GM12878 (cell line): ENCODE results near the gene WBP2NL. TPM values are rescaled to one million over a fixed set of nuclear protein-coding genes. Genes with fewer than 3 reads are reported as not detected.

ENCODE experiments used
- ATAC-seq: fragments of 200-7000 bp; cut with Tn5 transposase; 3 replicates; pipeline ENCODE4 v1.9.1; 2020; ENCODE audit warnings: mild to moderate bottlenecking, moderate library complexity
- BruUV-seq: library from RNA; stranded (reverse); fragments of 400-500 nt; replicated peaks from 2 replicates; lab custom pipeline; 2021; lab: Mats Ljungman, UMichigan
- CTCF ChIA-PET: fragments of 300-600 bp; sonication (Branson Sonifier 250); formaldehyde crosslinking; extraction: SDS; loops from one replicate; lab custom pipeline; 2021; ENCODE audit warnings: inconsistent platforms; lab: Yijun Ruan, JAX
- POLR2A ChIA-PET: fragments of 350-600 bp; formaldehyde crosslinking; extraction: SDS; loops from one replicate; lab custom pipeline; 2021; ENCODE audit warnings: inconsistent platforms; lab: Charles Lee
- RAD21 ChIA-PET: fragments of 300-600 bp; sonication (Branson Sonifier 250); formaldehyde crosslinking; loops from one replicate; lab custom pipeline; 2023; ENCODE audit warnings: antibody characterized with exemption; ENCODE audit not compliant: unreplicated experiment; lab: Charles Lee
- SMC1A ChIA-PET: fragments of 300-600 bp; sonication (Branson Sonifier 250); formaldehyde crosslinking; loops from one replicate; lab custom pipeline; 2023; ENCODE audit not compliant: unreplicated experiment, uncharacterized antibody; lab: Charles Lee
- DNase-seq: peaks from one replicate; pipeline ENCODE4 v3.0.0-alpha.2; 2011; ENCODE audit warnings: low read depth, low spot score
- FAIRE-seq: peaks from 3 replicates; lab custom pipeline; 2011; peaks lifted over from hg19 to GRCh38; lab: Jason Lieb, UNC
- H2AFZ ChIP-seq: 2 replicates; pipeline ENCODE4 v1.6.0; 2011; ENCODE audit warnings: low read depth, low read length, control low read depth; ENCODE audit not compliant: control insufficient read depth
- H3K27ac ChIP-seq: 2 replicates; pipeline ENCODE4 v1.5.1; 2011; ENCODE audit warnings: control low read depth; ENCODE audit not compliant: control insufficient read depth, insufficient read depth
- H3K27me3 ChIP-seq, 2 experiments: replicated peaks in 1 of 2; 2 replicates each; pipeline versions ENCODE4 v1.6.0 to v1.6.1; 2011; ENCODE audit warnings: low read length in 1 of 2; ENCODE audit not compliant: control insufficient read depth in 2 of 2, insufficient read depth in 2 of 2
- H3K36me3 ChIP-seq, 2 experiments: 2 replicates each; pipeline ENCODE4 v1.5.1; 2011; ENCODE audit warnings: low read length in 1 of 2; ENCODE audit not compliant: control insufficient read depth in 2 of 2, insufficient read depth in 2 of 2
- H3K4me1 ChIP-seq: 2 replicates; pipeline ENCODE4 v1.6.1; 2011; ENCODE audit warnings: mild to moderate bottlenecking, low read length, moderate library complexity, mixed read lengths; ENCODE audit not compliant: control insufficient read depth, insufficient read depth
- H3K4me2 ChIP-seq: 2 replicates; pipeline ENCODE4 v1.6.0; 2011; ENCODE audit warnings: control low read depth; ENCODE audit not compliant: control insufficient read depth, insufficient read depth
- H3K4me3 ChIP-seq: fragments of 200-600 bp; sonication (generic); 2 replicates; pipeline ENCODE4 v1.5.1; 2016
- H3K79me2 ChIP-seq: 2 replicates; pipeline ENCODE4 v1.6.0; 2011; ENCODE audit warnings: low read length; ENCODE audit not compliant: control insufficient read depth, insufficient read depth
- H3K9ac ChIP-seq: 2 replicates; pipeline ENCODE4 v1.8.0; 2011; ENCODE audit warnings: low read length, control low read depth, mixed read lengths; ENCODE audit not compliant: control insufficient read depth, insufficient read depth
- H3K9me3 ChIP-seq: replicated peaks from 3 replicates; pipeline ENCODE4 v1.5.1; 2011; ENCODE audit warnings: mild to moderate bottlenecking, low read length; ENCODE audit not compliant: control insufficient read depth, insufficient read depth
- H4K20me1 ChIP-seq: 2 replicates; pipeline ENCODE4 v1.6.0; 2011; ENCODE audit not compliant: control insufficient read depth, insufficient read depth
- BACH1 ChIP-seq: fragments of 450-650 bp; IDR thresholded peaks from 2 replicates; pipeline ENCODE4 v1.6.1; 2017; ENCODE audit warnings: mild to moderate bottlenecking, borderline replicate concordance
- DPF2 ChIP-seq: fragments of 450-650 bp; IDR thresholded peaks from 2 replicates; pipeline ENCODE4 v1.6.1; 2017; ENCODE audit warnings: mild to moderate bottlenecking
- EP300 ChIP-seq, 2 experiments: fragments of 150-350 bp in 1 of 2; IDR thresholded peaks; 2 replicates each; pipeline ENCODE4 v1.6.1; 2011 to 2012; ENCODE audit warnings: low read depth in 2 of 2, low read length in 2 of 2, borderline replicate concordance in 1 of 2, improper control_type of control experiment in 1 of 2, inconsistent platforms in 1 of 2; ENCODE audit not compliant: control insufficient read depth in 1 of 2
- EZH2 ChIP-seq: IDR thresholded peaks from 2 replicates; pipeline ENCODE4 v1.6.1; 2012; ENCODE audit warnings: low read depth, mild to moderate bottlenecking, control low read depth, inconsistent platforms, low read length, borderline replicate concordance; ENCODE audit not compliant: control insufficient read depth
- IKZF2 ChIP-seq, 2 experiments: fragments of 450-650 bp; IDR thresholded peaks; 2 replicates each; pipeline ENCODE4 v1.6.1; 2017; ENCODE audit warnings: mild to moderate bottlenecking in 2 of 2, moderate library complexity in 2 of 2
- LARP7 ChIP-seq: fragments of 450-650 bp; IDR thresholded peaks from 2 replicates; pipeline ENCODE4 v1.6.1; 2017; ENCODE audit warnings: mild to moderate bottlenecking
- MTA3 ChIP-seq: IDR thresholded peaks from 2 replicates; pipeline ENCODE4 v1.6.1; 2012; ENCODE audit warnings: low read length, inconsistent platforms, borderline replicate concordance
- MYB ChIP-seq: fragments of 150-350 bp; IDR thresholded peaks from 2 replicates; pipeline ENCODE4 v1.6.1; 2014; ENCODE audit warnings: mild to moderate bottlenecking, low read depth, low read length, borderline replicate concordance
- NR2C1 ChIP-seq: fragments of 450-650 bp; IDR thresholded peaks from 2 replicates; pipeline ENCODE4 v1.6.1; 2017; ENCODE audit warnings: antibody characterized with exemption, mild to moderate bottlenecking, moderate library complexity
- RUNX3 ChIP-seq: IDR thresholded peaks from 2 replicates; pipeline ENCODE4 v1.6.1; 2012; ENCODE audit warnings: low read length, inconsistent platforms
- SIX5 ChIP-seq: IDR thresholded peaks from 2 replicates; pipeline ENCODE4 v1.6.1; 2011; ENCODE audit warnings: mild to moderate bottlenecking, low read depth, low read length, moderate library complexity; ENCODE audit not compliant: severe bottlenecking
- SMC3 ChIP-seq: IDR thresholded peaks from 2 replicates; pipeline ENCODE4 v1.6.1; 2011; ENCODE audit warnings: low read length, improper control_type of control experiment, borderline replicate concordance
- TARDBP ChIP-seq: IDR thresholded peaks from 2 replicates; pipeline ENCODE4 v1.6.1; 2016; ENCODE audit warnings: borderline replicate concordance
- TCF12 ChIP-seq: IDR thresholded peaks from 2 replicates; pipeline ENCODE4 v1.6.1; 2011; ENCODE audit warnings: low read depth, mild to moderate bottlenecking, low read length
- WGBS: methylation state at CpG from one replicate; pipeline ENCODE4 v1.1.6; 2016; ENCODE audit warnings: low lambda C conversion rate; ENCODE audit not compliant: insufficient replicate concordance, insufficient coverage; ENCODE audit errors: missing lambda C conversion rate; 5-methylcytosine and 5-hydroxymethylcytosine counted together
- in situ Hi-C: fragments of 300-500 bp; cut with MboI; formaldehyde crosslinking; loops from 9 replicates; pipeline ENCODE4 v1.14.3; 2018; ENCODE audit warnings: mixed read lengths
- intact Hi-C: fragments of 100-400 bp; cut with micrococcal nuclease; formaldehyde crosslinking; loops from one replicate; pipeline ENCODE4 v1.14.2; 2022; ENCODE audit not compliant: unreplicated experiment
- polyA plus RNA-seq, 11 experiments: library from polyadenylated mRNA; depleted of rRNA in 4 of 11; unstranded in 6 of 11; stranded (reverse) in 5 of 11; fragments of >200 nt; fragmentation: Nextera tagmentation in 4 of 11; fragmentation: Illumina TruSeq in 1 of 11; extraction: Ambion mirVana in 4 of 11; extraction: Trizol in 1 of 11; gene quantifications; 1 replicate in 1 of 11; 2 replicates in 10 of 11; pipeline versions ENCODE4 v1.2.1 to v1.2.3, GENCODE V29; 2011 to 2016; ENCODE audit warnings: inconsistent platforms in 2 of 11, missing spikeins in 2 of 11, low read depth in 1 of 11
- total RNA-seq, 4 experiments: library from RNA; depleted of rRNA in 3 of 4; stranded (reverse); fragments of >200 nt in 3 of 4; fragmentation: Illumina TruSeq in 1 of 4; extraction: Trizol in 1 of 4; gene quantifications; 2 replicates each; pipeline versions ENCODE4 v1.2.1 to v1.2.3, GENCODE V29; 2013 to 2021
- TF ChIP-seq, protein P1 (sequence below): fragments of 450-650 bp; conservative IDR thresholded peaks from 2 replicates; pipeline ENCODE4 v1.6.1; 2017; ENCODE audit warnings: mild to moderate bottlenecking, moderate library complexity
- TF ChIP-seq, protein P2 (sequence below): IDR thresholded peaks from 2 replicates; pipeline ENCODE4 v1.6.1; 2011; ENCODE audit warnings: low read depth, mild to moderate bottlenecking, low read length, moderate library complexity, borderline replicate concordance; ENCODE audit errors: extremely low read depth

WBP2NL gene
- total and polyA plus RNA-seq, 10 of the 15 experiments (the other 5 are each of a cell fraction or from before 2014, with no cell fraction given) = 0.46 to 1.9 (median 1.3) TPM

DNA sequence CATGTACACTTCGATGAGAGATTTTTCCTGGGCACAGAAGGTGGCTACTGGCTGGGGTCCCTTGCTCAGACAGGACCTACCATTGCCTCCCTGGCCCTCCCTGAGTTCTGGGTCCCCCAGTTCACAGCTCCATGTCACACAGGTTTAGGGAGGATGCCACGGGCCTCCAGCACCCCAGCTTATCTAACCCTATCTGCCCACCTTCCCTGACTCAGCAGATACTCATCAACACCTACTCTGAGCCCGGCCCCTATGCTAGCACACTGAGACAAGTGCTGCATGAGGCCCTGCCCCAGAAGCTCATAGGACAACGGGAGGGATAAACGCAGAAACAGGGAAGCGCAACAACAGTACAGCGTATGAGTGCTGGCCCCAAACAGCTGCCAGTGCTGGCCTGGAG lies 62.5 kb downstream of the WBP2NL start:
- no peak overlapping the region for H3K4me3 ChIP-seq
- DNase-seq = no peak
- SMC1A ChIA-PET = interaction anchor here (0.8 kb wide), 1 partner anchor 31 kb away, joined by 3 read pairs; no protein-coding TSS in a partner anchor
- TF ChIP-seq EP300 (IDR thresholded peaks at IDR 0.05; ENCODE audit: borderline replicate concordance in 1 of 2, control insufficient read depth in 1 of 2, low read depth in 2 of 2, low read length in 2 of 2) (no peak), MYB (no peak)
- TF ChIP-seq, all 136 proteins: peak for 0
- FAIRE-seq = no peak
- Histone ChIP-seq H3K27me3 (no peaks in the 10 kb centered on the region), H2AFZ (no peak overlapping the region), H3K4me2 (no peak overlapping the region), H3K9ac (no peak overlapping the region), H3K36me3 (peaks cover 11 to 23% of the 10 kb centered on the region in 2 experiments), H3K4me1 (no peaks in the 10 kb centered on the region), H3K27ac (no peak overlapping the region), H3K79me2 (no peaks in the 10 kb centered on the region), H3K9me3 (peaks cover 11% of the 10 kb centered on the region; the same call in 2 of the 3 replicates), H4K20me1 (no peaks in the 10 kb centered on the region)
- in situ Hi-C loops = no loop called here
- CTCF ChIA-PET = no interaction called here
- intact Hi-C loops = no loop called here
- WGBS = 95% methylated on average over 7 of the region's 7 CpGs
- BruUV-seq = no TSS peak
- POLR2A ChIA-PET = no interaction called here
- ATAC-seq = no peak
- RAD21 ChIA-PET = no interaction called here

DNA sequence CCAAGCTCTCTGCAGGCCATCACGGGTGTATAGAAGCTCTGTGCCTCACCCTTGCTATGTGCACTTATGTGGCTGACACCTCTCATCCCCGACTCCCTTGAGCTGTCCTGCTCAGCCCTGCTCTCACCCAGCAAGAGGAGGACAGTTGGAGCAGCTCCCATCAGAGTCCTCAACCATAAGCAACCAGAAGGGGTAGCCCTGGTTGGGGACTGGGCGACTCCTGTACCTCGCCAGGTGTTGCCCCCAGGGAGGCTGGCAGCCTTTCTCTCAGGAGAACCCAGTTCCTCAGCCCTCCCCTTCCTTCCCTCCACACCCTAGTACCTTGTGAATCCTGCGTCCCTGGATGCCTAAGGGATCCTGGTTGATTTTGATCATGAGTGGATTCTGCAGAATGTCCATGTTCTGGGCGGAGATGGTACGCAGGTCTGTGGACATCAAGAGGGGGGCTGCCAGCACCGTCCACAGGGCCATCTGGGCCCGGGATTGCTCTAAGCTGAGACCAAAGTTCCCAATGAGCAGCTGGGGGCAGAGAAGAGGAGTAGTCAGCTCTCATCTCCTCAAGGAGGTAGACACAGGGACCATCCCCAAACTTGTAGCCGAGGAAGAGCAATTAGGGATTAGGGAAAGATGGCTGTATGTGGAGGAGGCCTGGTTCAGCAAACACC lies 64.0 kb downstream of the WBP2NL start:
- Histone ChIP-seq H3K4me2 (no peak overlapping the region), H4K20me1 (no peaks in the 10 kb centered on the region), H2AFZ (no peak overlapping the region), H3K36me3 (peaks cover 14 to 28% of the 10 kb centered on the region in 2 experiments), H3K27ac (no peak overlapping the region), H3K9me3 (peaks cover 7% of the 10 kb centered on the region; the same call in 1 of the 3 replicates), H3K4me1 (no peaks in the 10 kb centered on the region), H3K9ac (no peak overlapping the region), H3K79me2 (no peaks in the 10 kb centered on the region), H3K4me3 (no peak overlapping the region), H3K27me3 (no peaks in the 10 kb centered on the region)
- ChIA-PET SMC1A (interaction anchor here (1.0 kb wide), 1 partner anchor 21 kb away, joined by 3 read pairs; no protein-coding TSS in a partner anchor), POLR2A (interaction anchor here (0.6 to 0.8 kb wide), 2 partner anchors 18 to 379 kb away, joined by 3 read pairs; no protein-coding TSS in a partner anchor), CTCF (no interaction called here), RAD21 (no interaction called here)
- FAIRE-seq (no peak), DNase-seq (no peak), ATAC-seq (no peak)
- no TSS peak for BruUV-seq
- 96% methylated on average over 10 of the region's 10 CpGs for WGBS
- in situ Hi-C loops = no loop called here
- TF ChIP-seq, protein P1, sequence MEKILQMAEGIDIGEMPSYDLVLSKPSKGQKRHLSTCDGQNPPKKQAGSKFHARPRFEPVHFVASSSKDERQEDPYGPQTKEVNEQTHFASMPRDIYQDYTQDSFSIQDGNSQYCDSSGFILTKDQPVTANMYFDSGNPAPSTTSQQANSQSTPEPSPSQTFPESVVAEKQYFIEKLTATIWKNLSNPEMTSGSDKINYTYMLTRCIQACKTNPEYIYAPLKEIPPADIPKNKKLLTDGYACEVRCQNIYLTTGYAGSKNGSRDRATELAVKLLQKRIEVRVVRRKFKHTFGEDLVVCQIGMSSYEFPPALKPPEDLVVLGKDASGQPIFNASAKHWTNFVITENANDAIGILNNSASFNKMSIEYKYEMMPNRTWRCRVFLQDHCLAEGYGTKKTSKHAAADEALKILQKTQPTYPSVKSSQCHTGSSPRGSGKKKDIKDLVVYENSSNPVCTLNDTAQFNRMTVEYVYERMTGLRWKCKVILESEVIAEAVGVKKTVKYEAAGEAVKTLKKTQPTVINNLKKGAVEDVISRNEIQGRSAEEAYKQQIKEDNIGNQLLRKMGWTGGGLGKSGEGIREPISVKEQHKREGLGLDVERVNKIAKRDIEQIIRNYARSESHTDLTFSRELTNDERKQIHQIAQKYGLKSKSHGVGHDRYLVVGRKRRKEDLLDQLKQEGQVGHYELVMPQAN = no peak
- TF ChIP-seq TARDBP (no peak), RUNX3 (no peak), MTA3 (no peak), LARP7 (no peak), TCF12 (no peak), DPF2 (no peak), EZH2 (no peak), SIX5 (no peak), NR2C1 (no peak), SMC3 (no peak), IKZF2 (IDR thresholded peaks at IDR 0.05) (no peak), BACH1 (no peak)
- TF ChIP-seq, protein P2, sequence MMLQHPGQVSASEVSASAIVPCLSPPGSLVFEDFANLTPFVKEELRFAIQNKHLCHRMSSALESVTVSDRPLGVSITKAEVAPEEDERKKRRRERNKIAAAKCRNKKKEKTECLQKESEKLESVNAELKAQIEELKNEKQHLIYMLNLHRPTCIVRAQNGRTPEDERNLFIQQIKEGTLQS = no peak
- intact Hi-C loops = no loop called here
